Liver (tissue), 9 donors: ENCODE measurements around the gene STARD3NL. TPM values are rescaled to one million over a fixed set of nuclear protein-coding genes. Genes with fewer than 3 reads are reported as not detected.

Experiments
- DNase-seq: peaks from one replicate; pipeline ENCODE4 v3.0.0-alpha.2; 2017; ENCODE audit warnings: low spot score
- H3K27ac ChIP-seq, 2 donors: one replicate each; pipeline ENCODE4 v1.7.0; 2013; ENCODE audit warnings: inconsistent platforms in 2 of 2, low read length in 2 of 2, control low read depth in 1 of 2, low read depth in 1 of 2, mild to moderate bottlenecking in 1 of 2
- H3K27me3 ChIP-seq, 4 donors: one replicate each; pipeline versions ENCODE4 v1.6.1 to v1.7.0; 2013; ENCODE audit warnings: low read length in 3 of 4, inconsistent platforms in 1 of 4, mild to moderate bottlenecking in 1 of 4, moderate library complexity in 1 of 4; ENCODE audit not compliant: control insufficient read depth in 4 of 4, insufficient read depth in 4 of 4
- H3K36me3 ChIP-seq, 4 donors: one replicate each; pipeline versions ENCODE4 v1.6.1 to v1.7.0; 2013; ENCODE audit warnings: low read length in 3 of 4, mild to moderate bottlenecking in 3 of 4, low read depth in 1 of 4, moderate library complexity in 1 of 4; ENCODE audit not compliant: control insufficient read depth in 4 of 4, insufficient read depth in 3 of 4
- H3K4me1 ChIP-seq, 4 donors: one replicate each; pipeline versions ENCODE4 v1.6.1 to v1.7.0; 2013; ENCODE audit warnings: low read length in 3 of 4, mild to moderate bottlenecking in 3 of 4, moderate library complexity in 1 of 4; ENCODE audit not compliant: control insufficient read depth in 4 of 4, insufficient read depth in 4 of 4
- H3K4me3 ChIP-seq, 3 donors: one replicate each; pipeline versions ENCODE4 v1.6.1 to v1.7.0; 2013; ENCODE audit warnings: low read length in 3 of 3, control low read depth in 1 of 3, low read depth in 1 of 3, mild to moderate bottlenecking in 1 of 3
- H3K9ac ChIP-seq, 2 donors: one replicate each; pipeline ENCODE4 v1.7.0; 2013; ENCODE audit warnings: low read length in 2 of 2, mild to moderate bottlenecking in 2 of 2, moderate library complexity in 2 of 2, control low read depth in 1 of 2, low read depth in 1 of 2
- H3K9me3 ChIP-seq, 4 donors: one replicate each; pipeline versions ENCODE4 v1.6.1 to v1.7.0; 2013; ENCODE audit warnings: low read length in 3 of 4; ENCODE audit not compliant: control insufficient read depth in 4 of 4
- CTCF ChIP-seq: fragments of 150-350 bp; IDR thresholded peaks from 2 replicates; pipeline ENCODE4 v1.5.1; 2017; ENCODE audit warnings: improper control_type of control experiment, low read depth, low read length; ENCODE audit not compliant: missing input control
- EGR1 ChIP-seq, 2 donors: IDR thresholded peaks; 2 replicates each; pipeline ENCODE4 v1.6.1; 2016 to 2018; ENCODE audit warnings: antibody characterized with exemption in 2 of 2, low read depth in 2 of 2
- FOXA1 ChIP-seq: IDR thresholded peaks from 2 replicates; pipeline ENCODE4 v1.6.1; 2016; ENCODE audit warnings: antibody characterized with exemption
- FOXA2 ChIP-seq: IDR thresholded peaks from 2 replicates; pipeline ENCODE4 v1.6.1; 2016; ENCODE audit warnings: antibody characterized with exemption
- GABPA ChIP-seq, 2 donors: IDR thresholded peaks in 1 of 2; conservative IDR thresholded peaks in 1 of 2; 2 replicates each; pipeline ENCODE4 v1.6.1; 2016; ENCODE audit warnings: antibody characterized with exemption in 2 of 2, mild to moderate bottlenecking in 1 of 2, moderate library complexity in 1 of 2
- HNF4A ChIP-seq, 2 donors: conservative IDR thresholded peaks; 2 replicates each; pipeline ENCODE4 v1.6.1; 2016; ENCODE audit warnings: antibody characterized with exemption in 2 of 2, mild to moderate bottlenecking in 2 of 2
- HNF4G ChIP-seq: IDR thresholded peaks from 2 replicates; pipeline ENCODE4 v1.6.1; 2016; ENCODE audit warnings: antibody characterized with exemption
- JUND ChIP-seq, 2 donors: IDR thresholded peaks; 2 replicates each; pipeline ENCODE4 v1.6.1; 2016; ENCODE audit warnings: antibody characterized with exemption in 2 of 2
- NR2F2 ChIP-seq: IDR thresholded peaks from 2 replicates; pipeline ENCODE4 v1.6.1; 2016; ENCODE audit warnings: antibody characterized with exemption
- RAD21 ChIP-seq, 2 donors: IDR thresholded peaks; 2 replicates each; pipeline ENCODE4 v1.6.1; 2016; ENCODE audit warnings: antibody characterized with exemption in 2 of 2, mild to moderate bottlenecking in 2 of 2
- REST ChIP-seq: IDR thresholded peaks from 2 replicates; pipeline ENCODE4 v1.6.1; 2016; ENCODE audit warnings: antibody characterized with exemption, mild to moderate bottlenecking
- RXRA ChIP-seq, 2 donors: IDR thresholded peaks; 2 replicates each; pipeline ENCODE4 v1.6.1; 2017 to 2018; ENCODE audit warnings: antibody characterized with exemption in 2 of 2, mild to moderate bottlenecking in 1 of 2
- SP1 ChIP-seq: IDR thresholded peaks from 2 replicates; pipeline ENCODE4 v1.6.1; 2018; ENCODE audit warnings: antibody characterized with exemption, mild to moderate bottlenecking
- TAF1 ChIP-seq: conservative IDR thresholded peaks from 2 replicates; pipeline ENCODE4 v1.6.1; 2016; ENCODE audit warnings: antibody characterized with exemption, mild to moderate bottlenecking
- WGBS: extraction: QIAGEN DNeasy Blood & Tissue Kit; methylation state at CpG from one replicate; pipeline ENCODE4 v1.1.7; 2013; 5-methylcytosine and 5-hydroxymethylcytosine counted together
- polyA plus RNA-seq, 2 donors: library from polyadenylated mRNA; stranded (reverse) in 1 of 2; unstranded in 1 of 2; fragments of 200-250 nt in 1 of 2; fragments of >200 nt in 1 of 2; fragmentation: Nextera tagmentation in 1 of 2; extraction: Ambion mirVana in 1 of 2; gene quantifications; one replicate each; pipeline versions ENCODE4 v1.2.1 to v1.2.3, GENCODE V29; 2013 to 2015
- total RNA-seq, 2 donors: library from RNA; depleted of rRNA; stranded (reverse); fragments of >200 nt; gene quantifications; one replicate each; pipeline ENCODE4 v1.2.3, GENCODE V29; 2014
- TF ChIP-seq, protein P1 (sequence below): IDR thresholded peaks from 2 replicates; pipeline ENCODE4 v1.6.1; 2016; ENCODE audit warnings: antibody characterized with exemption
- TF ChIP-seq, protein P2 (sequence below): IDR thresholded peaks from 2 replicates; pipeline ENCODE4 v1.6.1; 2016; ENCODE audit warnings: antibody characterized with exemption
- TF ChIP-seq, protein P3 (sequence below): IDR thresholded peaks from 2 replicates; pipeline ENCODE4 v1.6.1; 2016; ENCODE audit warnings: antibody characterized with exemption
- donor health status: healthy.
- donor health status: healthy.
- donor health status: healthy.
- donor health status: healthy.
- donor health status: healthy.

Gene STARD3NL
- total and polyA plus RNA-seq, 4 donors, result 9.1 to 25.1 (median 10.2) TPM

DNA sequence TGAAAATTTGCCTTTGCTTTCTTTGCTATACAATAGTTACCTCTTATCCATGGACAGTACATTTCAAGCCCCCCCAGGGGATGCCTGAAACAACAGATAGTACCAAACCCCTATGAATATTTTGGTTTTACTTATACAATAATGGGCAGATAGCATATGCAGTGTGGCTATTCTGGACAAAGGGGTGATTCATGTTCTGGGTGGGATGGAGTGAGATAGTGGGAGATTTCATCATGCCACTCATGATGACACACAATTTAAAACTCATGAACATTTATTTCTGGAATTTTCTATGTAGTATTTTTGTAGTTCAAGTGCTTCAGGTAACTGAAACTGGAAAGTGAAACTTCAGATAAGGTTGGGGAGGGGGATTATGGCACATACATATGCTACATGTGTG lies 12.0 kb downstream of the STARD3NL start:
- TF ChIP-seq, protein P1, sequence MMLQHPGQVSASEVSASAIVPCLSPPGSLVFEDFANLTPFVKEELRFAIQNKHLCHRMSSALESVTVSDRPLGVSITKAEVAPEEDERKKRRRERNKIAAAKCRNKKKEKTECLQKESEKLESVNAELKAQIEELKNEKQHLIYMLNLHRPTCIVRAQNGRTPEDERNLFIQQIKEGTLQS, result no peak
- TF ChIP-seq FOXA1 (no peak), RXRA (IDR thresholded peaks at IDR 0.05) (no peak), NR2F2 (no peak), EGR1 (IDR thresholded peaks at IDR 0.05; ENCODE audit: low read depth in 2 of 2) (no peak)
- TF ChIP-seq, protein P2, sequence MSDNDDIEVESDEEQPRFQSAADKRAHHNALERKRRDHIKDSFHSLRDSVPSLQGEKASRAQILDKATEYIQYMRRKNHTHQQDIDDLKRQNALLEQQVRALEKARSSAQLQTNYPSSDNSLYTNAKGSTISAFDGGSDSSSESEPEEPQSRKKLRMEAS, result no peak
- Histone ChIP-seq H3K4me3 (no peak overlapping the region), H3K27ac (no peak overlapping the region), H3K9me3 (peaks cover 0 to 4% (median 0%) of the 10 kb centered on the region in 4 donors), H3K36me3 (no peaks in the 10 kb centered on the region), H3K4me1 (no peaks in the 10 kb centered on the region), H3K27me3 (no peaks in the 10 kb centered on the region), H3K9ac (no peak overlapping the region)
- no peak for DNase-seq

- peaks cover 0 to 2% (median 0%) of the 10 kb centered on the region in 4 donors for H3K4me1 ChIP-seq
- no peaks in the 10 kb centered on the region for H3K27me3 ChIP-seq
- H3K4me3 ChIP-seq, result no peak overlapping the region
- H3K9ac ChIP-seq, result no peak overlapping the region
- WGBS, result 97% methylated on average over 1 of the region's 1 CpG
- H3K27ac ChIP-seq, result no peak overlapping the region
- no peaks in the 10 kb centered on the region for H3K36me3 ChIP-seq
- TF ChIP-seq, protein P2, result no peak
- no peak for TF ChIP-seq FOXA1
- TF ChIP-seq CTCF, result no peak
- no peak for TF ChIP-seq HNF4G
- no peak for TF ChIP-seq EGR1 (IDR thresholded peaks at IDR 0.05; ENCODE audit: low read depth in 2 of 2)
- no peak for TF ChIP-seq HNF4A (conservative IDR thresholded peaks at IDR 0.05)
- TF ChIP-seq GABPA (IDR thresholded peaks at IDR 0.05 in 1 of 2, conservative IDR thresholded peaks at IDR 0.05 in 1 of 2), result no peak
- no peak for TF ChIP-seq RXRA (IDR thresholded peaks at IDR 0.05)
- TF ChIP-seq, protein P1, result no peak
- no peak for DNase-seq
- peaks cover 0 to 4% (median 0%) of the 10 kb centered on the region in 4 donors for H3K9me3 ChIP-seq
Measured at GRCh38 chr7:38191791-38192190, 13.7 kb downstream of the STARD3NL start.

GRCh38 chr7:38192327-38192726 lies 14.3 kb downstream of the STARD3NL start:
- 96% methylated on average over 2 of the region's 2 CpGs for WGBS
- Histone ChIP-seq H3K9ac (no peak overlapping the region), H3K27ac (no peak overlapping the region), H3K27me3 (no peaks in the 10 kb centered on the region), H3K36me3 (no peaks in the 10 kb centered on the region), H3K9me3 (peaks cover 0 to 4% (median 0%) of the 10 kb centered on the region in 4 donors), H3K4me3 (no peak overlapping the region), H3K4me1 (peaks cover 0 to 2% (median 0%) of the 10 kb centered on the region in 4 donors)
- DNase-seq, result no peak
- TF ChIP-seq TAF1, result no peak
- no peak for TF ChIP-seq HNF4G
- TF ChIP-seq, protein P3, sequence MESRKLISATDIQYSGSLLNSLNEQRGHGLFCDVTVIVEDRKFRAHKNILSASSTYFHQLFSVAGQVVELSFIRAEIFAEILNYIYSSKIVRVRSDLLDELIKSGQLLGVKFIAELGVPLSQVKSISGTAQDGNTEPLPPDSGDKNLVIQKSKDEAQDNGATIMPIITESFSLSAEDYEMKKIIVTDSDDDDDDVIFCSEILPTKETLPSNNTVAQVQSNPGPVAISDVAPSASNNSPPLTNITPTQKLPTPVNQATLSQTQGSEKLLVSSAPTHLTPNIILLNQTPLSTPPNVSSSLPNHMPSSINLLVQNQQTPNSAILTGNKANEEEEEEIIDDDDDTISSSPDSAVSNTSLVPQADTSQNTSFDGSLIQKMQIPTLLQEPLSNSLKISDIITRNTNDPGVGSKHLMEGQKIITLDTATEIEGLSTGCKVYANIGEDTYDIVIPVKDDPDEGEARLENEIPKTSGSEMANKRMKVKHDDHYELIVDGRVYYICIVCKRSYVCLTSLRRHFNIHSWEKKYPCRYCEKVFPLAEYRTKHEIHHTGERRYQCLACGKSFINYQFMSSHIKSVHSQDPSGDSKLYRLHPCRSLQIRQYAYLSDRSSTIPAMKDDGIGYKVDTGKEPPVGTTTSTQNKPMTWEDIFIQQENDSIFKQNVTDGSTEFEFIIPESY, result no peak
- TF ChIP-seq SP1, result no peak
- TF ChIP-seq REST, result no peak
- no peak for TF ChIP-seq GABPA (IDR thresholded peaks at IDR 0.05 in 1 of 2, conservative IDR thresholded peaks at IDR 0.05 in 1 of 2)
- TF ChIP-seq FOXA2, result no peak
- no peak for TF ChIP-seq JUND (IDR thresholded peaks at IDR 0.05)
- TF ChIP-seq RAD21 (IDR thresholded peaks at IDR 0.05), result no peak
- TF ChIP-seq NR2F2, result no peak
- TF ChIP-seq CTCF, result no peak
